GM12865 (cell line): Measurements from ENCODE around the gene MICAL3.

Experiments
- DNase-seq: peaks from one replicate; pipeline ENCODE4 v3.0.0; 2010; ENCODE audit warnings: low read depth
- H3K4me3 ChIP-seq: 2 replicates; pipeline ENCODE4 v1.5.1; 2011; ENCODE audit warnings: mild to moderate bottlenecking, low read depth, low read length, control low read depth
- TF ChIP-seq, protein P1 (sequence below): IDR thresholded peaks from 2 replicates; pipeline ENCODE4 v1.5.1; 2011; ENCODE audit warnings: low read length, control low read depth, low read depth, inconsistent platforms; ENCODE audit not compliant: insufficient read depth; ENCODE audit errors: missing control alignments

The MICAL3 gene

GRCh38 chr22:17867160-17867785 is 157.1 kb downstream of the MICAL3 start:
- TF ChIP-seq, protein P1, sequence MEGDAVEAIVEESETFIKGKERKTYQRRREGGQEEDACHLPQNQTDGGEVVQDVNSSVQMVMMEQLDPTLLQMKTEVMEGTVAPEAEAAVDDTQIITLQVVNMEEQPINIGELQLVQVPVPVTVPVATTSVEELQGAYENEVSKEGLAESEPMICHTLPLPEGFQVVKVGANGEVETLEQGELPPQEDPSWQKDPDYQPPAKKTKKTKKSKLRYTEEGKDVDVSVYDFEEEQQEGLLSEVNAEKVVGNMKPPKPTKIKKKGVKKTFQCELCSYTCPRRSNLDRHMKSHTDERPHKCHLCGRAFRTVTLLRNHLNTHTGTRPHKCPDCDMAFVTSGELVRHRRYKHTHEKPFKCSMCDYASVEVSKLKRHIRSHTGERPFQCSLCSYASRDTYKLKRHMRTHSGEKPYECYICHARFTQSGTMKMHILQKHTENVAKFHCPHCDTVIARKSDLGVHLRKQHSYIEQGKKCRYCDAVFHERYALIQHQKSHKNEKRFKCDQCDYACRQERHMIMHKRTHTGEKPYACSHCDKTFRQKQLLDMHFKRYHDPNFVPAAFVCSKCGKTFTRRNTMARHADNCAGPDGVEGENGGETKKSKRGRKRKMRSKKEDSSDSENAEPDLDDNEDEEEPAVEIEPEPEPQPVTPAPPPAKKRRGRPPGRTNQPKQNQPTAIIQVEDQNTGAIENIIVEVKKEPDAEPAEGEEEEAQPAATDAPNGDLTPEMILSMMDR: no peak
- no peak for DNase-seq
- H3K4me3 ChIP-seq: no peak overlapping the region

GRCh38 chr22:17866621-17867020 is 157.7 kb downstream of the MICAL3 start:
- no peak for DNase-seq
- TF ChIP-seq, protein P1: no peak
- no peak overlapping the region for H3K4me3 ChIP-seq

GRCh38 chr22:17866127-17866526 is 158.2 kb downstream of the MICAL3 start:
- TF ChIP-seq, protein P1: no peak

DNA sequence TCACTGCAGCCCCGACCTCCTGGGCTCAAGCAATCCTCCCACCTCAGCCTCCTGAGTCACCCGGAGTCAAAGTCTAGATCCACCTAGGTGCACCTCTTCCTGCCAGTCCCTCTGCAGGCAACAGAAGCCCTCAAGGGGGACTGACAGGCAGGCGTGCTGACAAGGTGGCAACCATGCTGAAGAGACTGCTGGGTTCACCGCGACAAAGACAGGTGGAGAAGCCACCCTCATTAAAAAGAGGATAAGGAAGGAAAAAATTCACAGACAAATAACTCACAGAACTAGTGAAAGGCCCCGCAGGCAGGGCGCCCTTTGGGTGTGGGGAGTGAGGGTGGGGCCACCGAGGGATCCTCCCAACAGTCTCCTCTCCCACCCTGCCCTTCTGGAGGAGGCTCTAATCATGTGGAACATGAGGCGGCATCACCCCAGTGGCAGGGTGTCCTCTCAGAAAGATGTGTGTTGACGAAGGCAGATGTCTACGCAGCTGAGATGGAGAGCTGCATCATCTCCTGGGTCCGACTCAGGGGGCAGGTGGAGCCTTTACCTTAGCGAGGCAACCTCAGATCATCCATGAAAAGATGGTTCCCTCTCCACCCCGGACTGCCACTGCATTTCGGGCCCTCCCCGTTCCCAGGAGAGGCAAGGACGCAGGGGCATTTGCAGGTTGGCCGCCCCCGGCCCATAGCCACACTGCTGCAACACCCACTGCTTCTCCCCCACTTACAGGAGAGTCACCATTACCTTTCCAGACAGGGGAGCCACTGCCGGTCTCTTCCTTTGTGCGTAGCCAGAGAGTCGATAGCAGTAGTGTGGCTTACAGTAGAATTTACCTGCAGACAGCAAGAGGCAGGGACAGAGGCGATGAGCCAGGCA is 158.9 kb downstream of the MICAL3 start:
- TF ChIP-seq, protein P1: no peak
- DNase-seq: no peak
- no peak overlapping the region for H3K4me3 ChIP-seq

More at GRCh38 chr22:17866127-17866526, 158.2 kb downstream of the MICAL3 start:
- DNase-seq: no peak
- H3K4me3 ChIP-seq: no peak overlapping the region

DNA sequence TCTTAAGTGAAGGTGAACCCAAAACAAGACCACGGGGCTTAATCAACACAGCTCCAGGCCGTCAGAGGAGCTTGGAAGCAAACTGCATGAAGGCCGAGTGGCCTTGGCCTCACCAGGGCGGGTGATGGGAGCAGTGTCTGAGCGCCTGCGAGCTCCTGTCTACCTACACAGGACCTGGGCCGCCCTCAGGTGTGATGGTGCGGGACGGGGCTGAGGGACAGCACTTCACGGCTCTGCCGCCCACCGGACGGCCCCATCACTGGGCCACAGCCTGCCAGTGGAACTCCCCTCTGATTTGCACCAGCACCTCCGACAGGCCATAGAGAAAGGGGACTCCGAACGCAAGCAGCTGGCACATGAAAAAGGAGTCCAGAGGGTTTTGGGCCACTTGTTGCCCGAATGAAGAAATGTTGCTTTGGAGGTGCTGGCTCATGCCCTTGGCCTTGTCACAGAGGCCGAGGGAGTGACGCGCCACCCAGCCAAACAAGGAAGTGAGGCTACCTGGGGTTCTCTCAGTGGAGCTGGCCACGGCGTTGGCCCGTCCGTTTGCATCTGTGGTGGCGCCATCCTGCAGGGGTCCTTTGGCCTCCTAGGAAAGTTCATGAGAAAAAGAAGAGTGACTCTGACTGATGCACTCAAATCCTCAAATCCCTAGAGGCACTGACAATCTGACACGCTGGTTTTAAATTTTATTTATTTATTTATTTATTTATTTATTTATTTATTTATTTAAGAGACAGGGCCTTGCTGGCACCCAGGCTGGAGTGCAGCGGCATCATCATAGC is 159.8 kb downstream of the MICAL3 start:
- H3K4me3 ChIP-seq: no peak overlapping the region
- TF ChIP-seq, protein P1: no peak
- DNase-seq: no peak

DNA sequence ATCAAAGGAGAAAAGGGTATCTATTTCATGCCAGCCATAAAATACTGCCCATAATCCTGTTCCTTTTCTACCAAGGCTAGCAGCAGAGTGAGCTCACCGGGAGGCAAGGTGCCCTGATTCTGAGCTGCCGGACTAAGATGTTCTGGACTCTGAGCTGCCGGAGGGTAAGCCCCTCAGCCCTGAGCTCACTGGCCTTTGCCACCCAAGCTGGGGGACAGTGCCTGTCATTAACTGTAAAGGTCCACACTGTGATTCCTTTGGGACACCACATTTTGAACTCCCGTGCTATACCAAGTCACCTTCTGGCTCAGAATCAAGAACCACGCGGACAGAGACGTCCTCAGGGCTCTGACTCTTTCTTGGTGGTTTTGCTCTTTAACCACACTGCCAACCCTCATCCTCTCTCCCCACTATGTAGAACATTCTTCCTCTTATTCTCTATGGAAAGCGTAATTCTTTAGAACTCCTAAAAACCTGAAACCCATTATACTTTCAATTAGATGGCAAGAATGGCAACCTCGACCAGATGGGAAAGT is 161.6 kb downstream of the MICAL3 start:
- TF ChIP-seq, protein P1: no peak
- no peak for DNase-seq
- H3K4me3 ChIP-seq: no peak overlapping the region
